ENCODE measurements around the gene ZNF668.

GRCh38 chr16:31094424-31095120, 20.5 kb upstream of the ZNF668 start, which contains the start of gene VKORC1:
- TF ChIP-seq CTCF (IDR thresholded peaks at IDR 0.05; ENCODE audit: low read length) (no peak), EZH2phosphoT487 (IDR thresholded peaks at IDR 0.05; ENCODE audit: low read length) (no peak)
